Trophoblast cell (in vitro differentiated cells and primary cell): Measurements from ENCODE around the gene ZMYM2.

ENCODE experiments used
- DNase-seq, 2 donors: peaks; one replicate each; pipeline ENCODE4 v3.0.0-alpha.2; 2016
- H2AFZ ChIP-seq: 2 replicates; pipeline ENCODE4 v1.6.1; 2013; ENCODE audit warnings: low read length, moderate library complexity, mild to moderate bottlenecking; ENCODE audit not compliant: insufficient read depth, poor library complexity
- H2AK5ac ChIP-seq: 2 replicates; pipeline ENCODE4 v1.6.1; 2013; ENCODE audit warnings: mild to moderate bottlenecking, low read length
- H2BK120ac ChIP-seq: 2 replicates; pipeline ENCODE4 v1.6.1; 2013; ENCODE audit warnings: low read length, mild to moderate bottlenecking, moderate library complexity; ENCODE audit not compliant: insufficient read depth, poor library complexity
- H2BK12ac ChIP-seq: 2 replicates; pipeline ENCODE4 v1.6.1; 2013; ENCODE audit warnings: mild to moderate bottlenecking, low read length, moderate library complexity
- H2BK5ac ChIP-seq: 2 replicates; pipeline ENCODE4 v1.6.1; 2013; ENCODE audit warnings: low read length, low read depth, moderate library complexity, mild to moderate bottlenecking; ENCODE audit not compliant: poor library complexity
- H3K14ac ChIP-seq: 2 replicates; pipeline ENCODE4 v1.6.1; 2013; ENCODE audit warnings: mild to moderate bottlenecking, low read length
- H3K18ac ChIP-seq: 2 replicates; pipeline ENCODE4 v1.6.1; 2013; ENCODE audit warnings: mild to moderate bottlenecking, low read length
- H3K23ac ChIP-seq: 2 replicates; pipeline ENCODE4 v1.6.1; 2013; ENCODE audit warnings: low read length
- H3K27ac ChIP-seq: 2 replicates; pipeline ENCODE4 v1.5.1; 2013; ENCODE audit warnings: low read depth, mild to moderate bottlenecking, inconsistent platforms, low read length, moderate library complexity
- H3K27me3 ChIP-seq: 2 replicates; pipeline ENCODE4 v1.6.1; 2013; ENCODE audit warnings: inconsistent platforms, mild to moderate bottlenecking, low read length, moderate library complexity; ENCODE audit not compliant: insufficient read depth
- H3K36me3 ChIP-seq, 2 experiments: 1 replicate in 1 of 2; 2 replicates in 1 of 2; pipeline ENCODE4 v1.6.1; 2013; ENCODE audit warnings: low read length in 2 of 2, mild to moderate bottlenecking in 2 of 2, moderate library complexity in 1 of 2; ENCODE audit not compliant: insufficient read depth in 2 of 2, control insufficient read depth in 1 of 2
- H3K4ac ChIP-seq: 2 replicates; pipeline ENCODE4 v1.6.1; 2013; ENCODE audit warnings: low read depth, mild to moderate bottlenecking, low read length, moderate library complexity
- H3K4me1 ChIP-seq, 2 experiments: 1 replicate in 1 of 2; 2 replicates in 1 of 2; pipeline ENCODE4 v1.6.1; 2013; ENCODE audit warnings: low read length in 2 of 2, mild to moderate bottlenecking in 2 of 2, moderate library complexity in 1 of 2; ENCODE audit not compliant: insufficient read depth in 2 of 2, control insufficient read depth in 1 of 2
- H3K4me2 ChIP-seq: 2 replicates; pipeline ENCODE4 v1.6.1; 2013; ENCODE audit warnings: inconsistent platforms, mild to moderate bottlenecking, low read length, moderate library complexity
- H3K4me3 ChIP-seq: 2 replicates; pipeline ENCODE4 v1.5.1; 2013; ENCODE audit warnings: mild to moderate bottlenecking, low read depth, low read length, inconsistent platforms
- H3K79me1 ChIP-seq: one replicate; pipeline ENCODE4 v1.6.1; 2013; ENCODE audit warnings: low read length
- H3K79me2 ChIP-seq: 2 replicates; pipeline ENCODE4 v1.6.1; 2013; ENCODE audit warnings: low read length, mild to moderate bottlenecking; ENCODE audit not compliant: control insufficient read depth, insufficient read depth, poor library complexity
- H3K9ac ChIP-seq: 2 replicates; pipeline ENCODE4 v1.6.1; 2013; ENCODE audit warnings: mild to moderate bottlenecking, low read length
- H3K9me3 ChIP-seq: 2 replicates; pipeline ENCODE4 v1.6.1; 2013; ENCODE audit warnings: low read depth, mild to moderate bottlenecking, control low read depth, inconsistent platforms, low read length; ENCODE audit not compliant: insufficient read depth
- H4K12ac ChIP-seq: 2 replicates; pipeline ENCODE4 v1.6.1; 2013; ENCODE audit warnings: low read depth, mild to moderate bottlenecking, low read length, moderate library complexity
- H4K8ac ChIP-seq: 2 replicates; pipeline ENCODE4 v1.6.1; 2013; ENCODE audit warnings: low read depth, mild to moderate bottlenecking, low read length, moderate library complexity
- H4K91ac ChIP-seq: one replicate; pipeline ENCODE4 v1.6.1; 2013; ENCODE audit warnings: low read depth, mild to moderate bottlenecking, low read length, moderate library complexity
- WGBS: extraction: QIAGEN DNeasy Blood & Tissue Kit; methylation state at CpG from one replicate; pipeline ENCODE4 v1.1.7; 2013; ENCODE audit warnings: missing lambda C conversion rate; ENCODE audit not compliant: insufficient read length, insufficient coverage; ENCODE audit errors: extremely low coverage; 5-methylcytosine and 5-hydroxymethylcytosine counted together

ZMYM2 gene

DNA sequence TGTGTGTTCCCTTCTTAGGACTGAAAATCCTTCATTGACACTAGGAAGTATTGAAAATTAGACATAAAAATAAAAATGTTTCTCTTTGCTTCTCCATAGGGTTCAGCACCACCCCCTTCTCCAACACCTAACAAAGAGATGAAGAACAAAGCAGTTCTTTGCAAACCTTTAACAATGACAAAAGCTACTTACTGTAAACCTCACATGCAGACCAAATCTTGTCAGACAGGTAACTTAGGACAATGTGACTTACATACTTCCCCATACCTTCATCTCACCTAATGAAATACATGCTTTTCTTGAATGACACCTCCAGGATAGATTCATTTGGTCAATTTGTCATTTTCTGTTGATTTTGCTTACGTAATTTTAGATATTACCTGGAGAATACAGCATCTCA lies 99.9 kb downstream of the ZMYM2 start:
- H3K27me3 ChIP-seq: no peaks in the 10 kb centered on the region
- H3K27ac ChIP-seq: no peak overlapping the region
- WGBS: no CpG with 5 or more reads among the region's 1 CpG
- no peak overlapping the region for H3K9ac ChIP-seq
- H3K9me3 ChIP-seq: no peaks in the 10 kb centered on the region
- H2BK120ac ChIP-seq: no peak overlapping the region
- H3K79me2 ChIP-seq: no peaks in the 10 kb centered on the region
- H3K4me3 ChIP-seq: no peak overlapping the region
- H2AFZ ChIP-seq: no peak overlapping the region
- no peak overlapping the region for H3K14ac ChIP-seq
- no peak overlapping the region for H3K4ac ChIP-seq
- H3K23ac ChIP-seq: no peak overlapping the region
- no peaks in the 10 kb centered on the region for H3K4me1 ChIP-seq
- H2AK5ac ChIP-seq: no peak overlapping the region
- no peak overlapping the region for H2BK12ac ChIP-seq
- no peak overlapping the region for H3K18ac ChIP-seq
- no peak overlapping the region for H4K8ac ChIP-seq
- peaks cover 9 to 28% of the 10 kb centered on the region in 2 experiments for H3K36me3 ChIP-seq
- H3K4me2 ChIP-seq: no peak overlapping the region
- no peaks in the 10 kb centered on the region for H3K79me1 ChIP-seq
- DNase-seq: no peak
- no peak overlapping the region for H4K91ac ChIP-seq
- H2BK5ac ChIP-seq: no peak overlapping the region
- no peak overlapping the region for H4K12ac ChIP-seq

DNA sequence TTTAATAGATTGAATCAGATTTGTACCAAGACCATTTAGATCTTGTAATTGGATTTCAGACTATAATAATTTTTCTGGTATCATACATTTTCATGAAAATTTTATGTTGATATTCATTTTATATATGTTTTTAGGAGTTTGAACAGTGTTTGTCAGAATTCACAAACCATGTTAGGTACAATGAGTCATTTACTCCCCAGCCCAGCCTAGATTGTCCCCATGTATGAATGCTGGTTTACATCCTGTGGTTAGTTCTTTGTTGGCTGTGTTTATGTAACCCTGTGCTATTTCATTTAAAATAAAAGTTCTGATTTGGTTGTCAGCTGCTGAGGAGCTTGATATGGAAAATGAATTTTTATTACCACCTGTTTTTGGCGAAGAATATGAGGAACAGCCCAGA lies 105.6 kb downstream of the ZMYM2 start:
- Histone ChIP-seq H3K18ac (no peak overlapping the region), H2BK5ac (no peak overlapping the region), H3K9ac (no peak overlapping the region), H4K12ac (no peak overlapping the region), H2AFZ (no peak overlapping the region), H3K36me3 (peaks cover 13 to 22% of the 10 kb centered on the region in 2 experiments), H3K79me1 (no peaks in the 10 kb centered on the region), H4K91ac (no peak overlapping the region), H2BK12ac (no peak overlapping the region), H3K9me3 (no peaks in the 10 kb centered on the region), H3K23ac (no peak overlapping the region), H3K4me3 (no peak overlapping the region), H2BK120ac (no peak overlapping the region), H3K79me2 (no peaks in the 10 kb centered on the region), H2AK5ac (no peak overlapping the region), H4K8ac (no peak overlapping the region), H3K27me3 (no peaks in the 10 kb centered on the region), H3K27ac (no peak overlapping the region), H3K4me2 (no peak overlapping the region), H3K4ac (no peak overlapping the region), H3K4me1 (no peaks in the 10 kb centered on the region), H3K14ac (no peak overlapping the region)
- WGBS: no CpG with 5 or more reads among the region's 1 CpG
- DNase-seq: no peak

DNA sequence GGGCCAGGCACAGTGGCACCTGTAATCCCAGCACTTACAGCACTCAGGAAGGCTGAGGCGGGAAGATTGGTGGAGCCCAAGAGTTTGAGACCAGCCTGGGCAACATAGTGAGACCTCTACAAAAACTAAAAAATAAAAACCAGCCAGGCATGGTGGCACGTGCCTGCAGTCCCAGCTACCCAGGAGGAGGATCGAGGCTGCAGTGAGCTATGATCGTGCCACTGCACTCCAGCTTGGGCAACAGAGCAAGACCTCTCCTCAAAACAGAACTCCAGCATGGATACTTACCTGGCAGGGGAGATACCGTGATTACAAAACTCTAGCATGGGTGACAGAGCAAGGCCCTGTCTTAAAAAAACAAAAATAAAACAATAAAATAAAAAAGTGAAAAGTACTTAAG lies 107.0 kb downstream of the ZMYM2 start:
- H3K27ac ChIP-seq: no peak overlapping the region
- H3K23ac ChIP-seq: no peak overlapping the region
- H3K18ac ChIP-seq: no peak overlapping the region
- H4K12ac ChIP-seq: no peak overlapping the region
- H2AK5ac ChIP-seq: no peak overlapping the region
- peaks cover 10 to 15% of the 10 kb centered on the region in 2 experiments for H3K36me3 ChIP-seq
- no peak overlapping the region for H3K14ac ChIP-seq
- no CpG with 5 or more reads among the region's 5 CpGs for WGBS
- no peak overlapping the region for H4K8ac ChIP-seq
- H3K79me2 ChIP-seq: no peaks in the 10 kb centered on the region
- H2BK120ac ChIP-seq: no peak overlapping the region
- H2BK5ac ChIP-seq: no peak overlapping the region
- H3K4me3 ChIP-seq: no peak overlapping the region
- no peaks in the 10 kb centered on the region for H3K4me1 ChIP-seq
- DNase-seq: no peak
- H3K79me1 ChIP-seq: no peaks in the 10 kb centered on the region
- H2BK12ac ChIP-seq: no peak overlapping the region
- no peak overlapping the region for H3K4ac ChIP-seq
- no peak overlapping the region for H2AFZ ChIP-seq
- no peaks in the 10 kb centered on the region for H3K9me3 ChIP-seq
- no peaks in the 10 kb centered on the region for H3K27me3 ChIP-seq
- H3K4me2 ChIP-seq: no peak overlapping the region
- no peak overlapping the region for H4K91ac ChIP-seq
- no peak overlapping the region for H3K9ac ChIP-seq

DNA sequence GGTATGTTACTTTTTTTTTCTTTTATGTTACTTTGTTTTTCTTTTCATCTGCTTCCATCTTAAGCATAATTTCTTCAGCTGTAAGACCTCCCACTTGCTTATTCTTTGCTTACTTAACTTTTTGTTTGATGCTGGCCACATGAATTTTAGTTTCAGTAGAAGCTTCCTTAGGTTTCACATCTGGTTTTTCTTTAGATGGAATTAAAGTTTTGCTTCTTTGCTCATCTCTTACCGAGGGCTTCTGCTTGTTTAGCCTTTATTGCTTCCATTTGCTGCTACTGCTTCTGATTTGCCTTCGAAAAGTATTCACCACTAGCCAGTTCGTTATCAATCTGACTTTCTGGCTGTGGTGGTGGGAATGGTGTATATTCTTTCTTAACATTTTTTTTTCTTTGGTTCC lies 111.4 kb downstream of the ZMYM2 start:
- WGBS: no CpG with 5 or more reads among the region's 3 CpGs
- no peak overlapping the region for H3K27ac ChIP-seq

More for the DNA sequence above, 111.4 kb downstream of the ZMYM2 start:
- Histone ChIP-seq H4K91ac (no peak overlapping the region), H3K9me3 (no peaks in the 10 kb centered on the region), H4K12ac (no peak overlapping the region), H3K14ac (no peak overlapping the region), H3K9ac (no peak overlapping the region), H4K8ac (no peak overlapping the region), H3K36me3 (peaks cover 22 to 26% of the 10 kb centered on the region in 2 experiments), H2AK5ac (no peak overlapping the region), H3K4me1 (no peaks in the 10 kb centered on the region), H2AFZ (no peak overlapping the region), H3K4me2 (no peak overlapping the region), H3K18ac (no peak overlapping the region), H3K23ac (no peak overlapping the region), H3K4me3 (no peak overlapping the region), H2BK5ac (no peak overlapping the region), H3K4ac (no peak overlapping the region), H3K27me3 (no peaks in the 10 kb centered on the region), H3K79me2 (no peaks in the 10 kb centered on the region), H2BK120ac (no peak overlapping the region), H3K79me1 (no peaks in the 10 kb centered on the region), H2BK12ac (no peak overlapping the region)
- DNase-seq: no peak
